Suprapubic skin (tissue), 4 donors: ENCODE measurements around the gene NPC2.

Experiments
- EP300 ChIP-seq: sonication (generic); formaldehyde crosslinking; IDR thresholded peaks from one replicate; pipeline ENCODE4 v1.6.1; 2017; ENCODE audit warnings: antibody characterized with exemption
- POLR2A ChIP-seq, 2 donors: fragments of 450-650 bp; IDR thresholded peaks; one replicate each; pipeline ENCODE4 v1.6.1; 2017; ENCODE audit warnings: antibody characterized with exemption in 2 of 2, mild to moderate bottlenecking in 2 of 2, moderate library complexity in 2 of 2
- POLR2AphosphoS5 ChIP-seq, 3 donors: sonication (generic); formaldehyde crosslinking; IDR thresholded peaks; one replicate each; pipeline ENCODE4 v1.6.1; 2017; ENCODE audit warnings: antibody characterized with exemption in 3 of 3
- TF ChIP-seq, protein P1 (sequence below), 2 donors: fragments of 200-600 bp in 1 of 2; fragments of 450-650 bp in 1 of 2; sonication (generic) in 1 of 2; IDR thresholded peaks; one replicate each; pipeline ENCODE4 v1.5.1; 2016 to 2019; ENCODE audit warnings: antibody characterized with exemption in 2 of 2, mild to moderate bottlenecking in 1 of 2, moderate library complexity in 1 of 2

DNA sequence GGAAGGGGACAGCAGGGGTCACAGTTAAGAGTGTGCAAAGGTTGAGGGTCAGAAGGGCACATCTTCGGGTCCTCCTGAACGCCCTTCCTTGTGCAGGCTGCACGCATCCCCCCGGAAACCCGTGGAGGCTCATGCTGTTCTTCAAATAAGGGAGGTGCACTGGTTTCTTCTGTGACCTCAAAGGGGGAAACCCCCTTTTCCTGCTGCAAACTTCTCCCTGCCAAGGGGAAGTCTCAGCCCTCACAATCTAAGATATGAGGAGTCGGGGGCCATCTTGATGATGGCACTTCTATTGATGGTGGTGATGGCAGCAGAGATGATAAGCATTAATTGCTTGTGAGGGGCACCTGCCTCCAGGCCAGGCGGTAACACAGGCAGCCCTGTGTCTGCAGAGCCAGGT lies 40.5 kb upstream of the NPC2 start:
- TF ChIP-seq, protein P1, sequence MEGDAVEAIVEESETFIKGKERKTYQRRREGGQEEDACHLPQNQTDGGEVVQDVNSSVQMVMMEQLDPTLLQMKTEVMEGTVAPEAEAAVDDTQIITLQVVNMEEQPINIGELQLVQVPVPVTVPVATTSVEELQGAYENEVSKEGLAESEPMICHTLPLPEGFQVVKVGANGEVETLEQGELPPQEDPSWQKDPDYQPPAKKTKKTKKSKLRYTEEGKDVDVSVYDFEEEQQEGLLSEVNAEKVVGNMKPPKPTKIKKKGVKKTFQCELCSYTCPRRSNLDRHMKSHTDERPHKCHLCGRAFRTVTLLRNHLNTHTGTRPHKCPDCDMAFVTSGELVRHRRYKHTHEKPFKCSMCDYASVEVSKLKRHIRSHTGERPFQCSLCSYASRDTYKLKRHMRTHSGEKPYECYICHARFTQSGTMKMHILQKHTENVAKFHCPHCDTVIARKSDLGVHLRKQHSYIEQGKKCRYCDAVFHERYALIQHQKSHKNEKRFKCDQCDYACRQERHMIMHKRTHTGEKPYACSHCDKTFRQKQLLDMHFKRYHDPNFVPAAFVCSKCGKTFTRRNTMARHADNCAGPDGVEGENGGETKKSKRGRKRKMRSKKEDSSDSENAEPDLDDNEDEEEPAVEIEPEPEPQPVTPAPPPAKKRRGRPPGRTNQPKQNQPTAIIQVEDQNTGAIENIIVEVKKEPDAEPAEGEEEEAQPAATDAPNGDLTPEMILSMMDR (IDR thresholded peaks at IDR 0.05) = no peak
- TF ChIP-seq POLR2A (IDR thresholded peaks at IDR 0.05) (no peak), POLR2AphosphoS5 (IDR thresholded peaks at IDR 0.05) (no peak), EP300 (no peak)
